Myocyte (in vitro differentiated cells): ENCODE results near the gene CNTN4. TPM values are rescaled to one million over a fixed set of nuclear protein-coding genes. Genes with fewer than 3 reads are reported as not detected.
"Not testable (repeated sequence)": the region's sequence is repeated elsewhere in the genome, so short reads cannot be mapped to it uniquely, and the experiment has no call there.

Experiments used
- DNase-seq: peaks from one replicate; pipeline ENCODE4 v3.0.0-alpha.2; 2012; ENCODE audit warnings: low read depth
- total RNA-seq: library from RNA; depleted of rRNA; stranded (reverse); fragments of >200 nt; gene quantifications from 2 replicates; pipeline ENCODE4 v1.2.3, GENCODE V29; 2014

Gene CNTN4
- total RNA-seq, 1 donor from 2014 or later, result not detected

GRCh38 chr3:2889736-2890135 is 791.1 kb downstream of the CNTN4 start:
- no peak for DNase-seq

GRCh38 chr3:2896308-2896939 is 797.8 kb downstream of the CNTN4 start:
- no peak for DNase-seq

- no peak for DNase-seq
Observed at GRCh38 chr3:2897821-2898220, 799.2 kb downstream of the CNTN4 start.

GRCh38 chr3:2898591-2899353 is 800.1 kb downstream of the CNTN4 start:
- DNase-seq, result no peak

GRCh38 chr3:2904054-2904453 is 805.4 kb downstream of the CNTN4 start:
- DNase-seq, result no peak

- DNase-seq, result no peak
Observed at GRCh38 chr3:2908693-2909351, 810.2 kb downstream of the CNTN4 start.

- DNase-seq, result no peak
Observed at GRCh38 chr3:2910997-2911396, 812.3 kb downstream of the CNTN4 start.

- DNase-seq, result no peak
Observed at GRCh38 chr3:2915826-2916225, 817.2 kb downstream of the CNTN4 start.

- DNase-seq, result not testable (repeated sequence)
Observed at GRCh38 chr3:2916640-2917039, 818.0 kb downstream of the CNTN4 start.

GRCh38 chr3:2920103-2920502 is 821.4 kb downstream of the CNTN4 start:
- no peak for DNase-seq

- DNase-seq, result no peak
Observed at GRCh38 chr3:2921452-2921851, 822.8 kb downstream of the CNTN4 start.

- no peak for DNase-seq
Observed at GRCh38 chr3:2921903-2922302, 823.2 kb downstream of the CNTN4 start.

GRCh38 chr3:2923390-2923789 is 824.7 kb downstream of the CNTN4 start:
- DNase-seq, result no peak

- no peak for DNase-seq
Observed at GRCh38 chr3:2927259-2927658, 828.6 kb downstream of the CNTN4 start.

GRCh38 chr3:2929574-2929973 is 830.9 kb downstream of the CNTN4 start:
- no peak for DNase-seq

- no peak for DNase-seq
Observed at GRCh38 chr3:2931265-2931664, 832.6 kb downstream of the CNTN4 start.

GRCh38 chr3:2934541-2934940 is 835.9 kb downstream of the CNTN4 start:
- DNase-seq, result no peak

- DNase-seq, result no peak
Observed at GRCh38 chr3:2937055-2937454, 838.4 kb downstream of the CNTN4 start.

GRCh38 chr3:2937592-2937991 is 838.9 kb downstream of the CNTN4 start:
- DNase-seq, result no peak

GRCh38 chr3:2938711-2939110 is 840.0 kb downstream of the CNTN4 start:
- DNase-seq, result no peak

- DNase-seq, result no peak
Observed at GRCh38 chr3:2940062-2940461, 841.4 kb downstream of the CNTN4 start.

- no peak for DNase-seq
Observed at GRCh38 chr3:2944628-2945027, 846.0 kb downstream of the CNTN4 start.
